Colonic mucosa (tissue), 4 donors: ENCODE data around the gene PSMB1. TPM values are rescaled to one million over a fixed set of nuclear protein-coding genes. Genes with fewer than 3 reads are reported as not detected.
A peak's percentile ranks its signal among the peaks of the same experiment; 100 is the strongest.
"Not testable (repeated sequence)": the region's sequence is repeated elsewhere in the genome, so short reads cannot be mapped to it uniquely, and the experiment has no call there.

ENCODE experiments used
- DNase-seq: peaks from one replicate; pipeline ENCODE4 v3.0.0-alpha.2; 2020
- H3K27ac ChIP-seq: fragments of 200-600 bp; one replicate; pipeline ENCODE4 v1.8.0; 2021
- H3K27me3 ChIP-seq: fragments of 200-600 bp; one replicate; pipeline ENCODE4 v1.8.0; 2021
- H3K36me3 ChIP-seq: fragments of 200-600 bp; one replicate; pipeline ENCODE4 v1.8.0; 2021
- H3K4me1 ChIP-seq: fragments of 200-600 bp; one replicate; pipeline ENCODE4 v1.8.0; 2021; ENCODE audit warnings: mild to moderate bottlenecking
- H3K4me3 ChIP-seq: fragments of 200-600 bp; one replicate; pipeline ENCODE4 v1.8.0; 2021
- H3K9ac ChIP-seq, 2 donors: one replicate each; pipeline ENCODE4 v1.7.0; 2013; ENCODE audit warnings: control low read depth in 2 of 2, low read depth in 2 of 2, low read length in 2 of 2
- H3K9me3 ChIP-seq: fragments of 200-600 bp; one replicate; pipeline ENCODE4 v1.8.0; 2021
- CTCF ChIP-seq: fragments of 200-600 bp; IDR thresholded peaks from one replicate; pipeline ENCODE4 v1.8.0; 2022; ENCODE audit warnings: antibody characterized with exemption, mild to moderate bottlenecking
- intact Hi-C: fragments of 100-400 bp; cut with DNase I; formaldehyde crosslinking; loops from one replicate; pipeline ENCODE4 v1.14.1; 2022
- total RNA-seq, 2 donors: library from RNA; stranded (reverse); fragmentation: NEBNext Ultra II Directional in 1 of 2; extraction: Animal tissue kit (Norgen Biotek cat#: 25700) in 1 of 2; gene quantifications; one replicate each; pipeline ENCODE4 v1.2.1, GENCODE V29; 2021
- donor health status: healthy.
- donor health status: DM: no; HTN: no; CAD: no.
- donor health status: DM: no; HTN: no; CAD: no.

PSMB1 gene
- total RNA-seq, 2 donors from 2014 or later, result 140 to 172 TPM

DNA sequence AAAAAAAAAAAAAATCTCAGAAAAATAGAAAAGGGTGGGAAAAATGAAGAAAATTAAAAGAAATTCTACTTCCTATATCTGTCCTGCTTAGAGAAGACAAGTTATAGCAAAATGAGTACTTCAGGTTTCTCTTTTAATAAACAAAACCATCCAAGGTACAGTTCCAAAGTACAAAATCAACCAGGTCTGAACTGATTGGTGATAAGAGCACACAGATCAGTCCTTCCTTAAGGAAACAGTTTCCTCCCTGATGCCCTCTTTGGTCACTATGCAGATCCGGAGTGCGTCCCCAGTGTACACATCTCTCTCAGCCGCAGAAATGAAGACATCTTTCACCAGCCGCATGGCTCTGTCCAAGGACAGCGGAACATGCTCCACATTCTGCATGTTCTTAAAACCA, 18.1 kb downstream of the PSMB1 start:
- no peak for DNase-seq
- Histone ChIP-seq H3K36me3 (peaks cover 24% of the 10 kb centered on the region), H3K4me1 (no peaks in the 10 kb centered on the region), H3K27ac (no peak overlapping the region), H3K27me3 (no peaks in the 10 kb centered on the region), H3K9ac (no peak overlapping the region), H3K4me3 (no peak overlapping the region), H3K9me3 (no peaks in the 10 kb centered on the region)
- intact Hi-C loops, result no loop called here
- no peak for TF ChIP-seq CTCF

- H3K9me3 ChIP-seq, result no peaks in the 10 kb centered on the region
- DNase-seq, result no peak
- H3K36me3 ChIP-seq, result peaks cover 22% of the 10 kb centered on the region
- H3K9ac ChIP-seq, result no peak overlapping the region
- no peak overlapping the region for H3K4me3 ChIP-seq
- H3K27ac ChIP-seq, result no peak overlapping the region
- no peaks in the 10 kb centered on the region for H3K27me3 ChIP-seq
- no peaks in the 10 kb centered on the region for H3K4me1 ChIP-seq
- intact Hi-C loops, result no loop called here
- no peak for TF ChIP-seq CTCF
Observed at GRCh38 chr6:170533792-170534191, 19.3 kb downstream of the PSMB1 start.

DNA sequence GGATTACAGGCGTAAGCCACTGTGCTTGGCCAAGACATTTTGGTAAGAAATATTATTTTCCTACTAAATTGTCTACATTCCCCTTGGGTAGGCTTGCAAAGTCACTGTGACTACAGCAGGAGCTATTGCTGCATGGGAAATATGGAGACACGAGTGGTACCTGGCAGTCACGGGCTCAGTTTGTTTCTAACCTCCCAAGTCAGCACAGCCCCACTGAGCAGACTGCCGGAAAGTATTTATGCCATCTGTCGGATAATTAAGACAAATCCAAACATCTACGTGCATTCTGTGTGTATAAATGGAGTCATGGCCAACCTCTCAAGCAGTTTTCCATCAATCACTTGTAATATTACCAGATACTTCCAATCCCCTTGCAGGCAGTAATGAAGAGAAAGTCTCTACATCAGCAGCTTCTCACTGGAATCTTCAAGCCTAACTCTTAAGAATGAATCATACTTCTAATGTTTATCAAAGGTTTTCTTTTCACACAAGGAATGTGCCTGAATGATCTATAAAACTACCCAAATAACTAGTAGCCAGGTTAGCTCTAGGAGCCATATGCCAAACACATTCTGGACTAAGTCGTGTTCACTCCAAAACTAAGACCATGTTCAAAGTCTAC, 20.1 kb downstream of the PSMB1 start:
- no peak for TF ChIP-seq CTCF
- H3K27me3 ChIP-seq, result no peaks in the 10 kb centered on the region
- no peak overlapping the region for H3K9ac ChIP-seq
- H3K9me3 ChIP-seq, result no peaks in the 10 kb centered on the region
- intact Hi-C loops, result no loop called here
- H3K4me1 ChIP-seq, result no peaks in the 10 kb centered on the region
- peaks cover 20% of the 10 kb centered on the region for H3K36me3 ChIP-seq
- H3K4me3 ChIP-seq, result no peak overlapping the region
- DNase-seq, result no peak
- H3K27ac ChIP-seq, result no peak overlapping the region

GRCh38 chr6:170529839-170530469, 23.2 kb downstream of the PSMB1 start:
- peak; percentile 79 for TF ChIP-seq CTCF
- peaks cover under 1% of the 10 kb centered on the region for H3K36me3 ChIP-seq
- H3K4me3 ChIP-seq, result no peak overlapping the region
- no peaks in the 10 kb centered on the region for H3K9me3 ChIP-seq
- no peak overlapping the region for H3K9ac ChIP-seq
- H3K27ac ChIP-seq, result no peak overlapping the region
- intact Hi-C loops, result loop anchor here (5.0 to 10.0 kb wide), 2 partner anchors 698 to 735 kb away; no protein-coding TSS in a partner anchor
- DNase-seq, result peak; percentile 70
- no peaks in the 10 kb centered on the region for H3K4me1 ChIP-seq
- no peaks in the 10 kb centered on the region for H3K27me3 ChIP-seq

DNA sequence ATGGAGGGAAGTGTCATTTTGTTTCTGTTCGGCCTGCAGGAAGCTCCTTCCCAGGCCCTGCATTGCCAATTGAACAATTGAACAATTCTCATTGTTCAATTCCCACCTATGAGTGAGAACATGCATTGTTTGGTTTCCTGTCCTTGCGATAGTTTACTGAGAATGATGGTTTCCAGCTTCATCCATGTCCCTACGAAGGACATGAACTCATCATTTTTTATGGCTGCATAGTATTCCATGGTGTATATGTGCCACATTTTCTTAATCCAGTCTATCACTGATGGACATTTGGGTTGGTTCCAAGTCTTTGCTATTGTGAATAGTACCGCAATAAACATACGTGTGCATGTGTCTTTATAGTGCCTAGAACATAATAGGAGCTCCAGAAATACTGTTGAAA, 25.1 kb downstream of the PSMB1 start:
- not testable (repeated sequence) for DNase-seq, H3K9ac ChIP-seq, H3K36me3 ChIP-seq, H3K9me3 ChIP-seq, H3K27me3 ChIP-seq, H3K4me3 ChIP-seq, H3K4me1 ChIP-seq, H3K27ac ChIP-seq
- intact Hi-C loops, result loop anchor here (5.0 to 10.0 kb wide), 2 partner anchors 696 to 733 kb away; no protein-coding TSS in a partner anchor

DNA sequence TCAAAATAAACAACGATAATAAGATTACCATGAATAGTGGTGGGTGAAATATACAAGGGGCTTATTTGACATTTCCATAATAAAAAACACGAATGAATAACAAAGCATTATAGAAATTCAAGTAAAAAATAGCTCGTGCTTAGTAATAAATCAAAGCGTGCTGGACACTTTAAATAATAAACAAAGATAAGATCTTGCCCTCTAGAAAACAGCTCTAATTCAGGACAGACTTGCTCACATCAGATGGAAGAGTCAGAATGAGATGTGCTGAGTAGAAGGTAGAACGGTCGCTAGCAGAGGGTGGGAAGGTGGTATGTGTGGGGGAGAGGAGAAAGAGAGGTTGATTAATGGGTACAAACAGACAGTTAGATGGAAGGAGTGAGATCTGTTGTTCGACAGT, 27.3 kb downstream of the PSMB1 start:
- Histone ChIP-seq H3K36me3 (no peaks in the 10 kb centered on the region), H3K4me1 (no peaks in the 10 kb centered on the region), H3K4me3 (no peak overlapping the region), H3K27me3 (no peaks in the 10 kb centered on the region), H3K9ac (no peak overlapping the region), H3K9me3 (no peaks in the 10 kb centered on the region), H3K27ac (no peak overlapping the region)
- TF ChIP-seq CTCF, result no peak
- DNase-seq, result no peak
- intact Hi-C loops, result loop anchor here (5.0 to 10.0 kb wide), 2 partner anchors 693 to 731 kb away; no protein-coding TSS in a partner anchor
